ENCODE measurements around the gene LRRK1.

GRCh38 chr15:101024073-101024695 lies 105.0 kb downstream of the LRRK1 start:
- no peak for TF ChIP-seq POLR2A (IDR thresholded peaks at IDR 0.05)
- no peak for TF ChIP-seq CTCF (IDR thresholded peaks at IDR 0.05)
- TF ChIP-seq POLR2AphosphoS5 (IDR thresholded peaks at IDR 0.05) = no peak

All from prostate gland (tissue), 2 donors.